Inferior parietal cortex (tissue), 1 donor: ENCODE measurements around the gene PLD1.
"Not testable (repeated sequence)": the region's sequence is repeated elsewhere in the genome, so short reads cannot be mapped to it uniquely, and the experiment has no call there.

Experiments
- DNase-seq: peaks from one replicate; pipeline ENCODE4 v3.0.0-alpha.2; 2016; ENCODE audit errors: extremely low spot score

The PLD1 gene

GRCh38 chr3:171699601-171700000, 110.7 kb downstream of the PLD1 start:
- DNase-seq = no peak

- no peak for DNase-seq
Measured at GRCh38 chr3:171696805-171697204, 113.5 kb downstream of the PLD1 start.

GRCh38 chr3:171695426-171695825, 114.9 kb downstream of the PLD1 start:
- no peak for DNase-seq

GRCh38 chr3:171694888-171695287, 115.4 kb downstream of the PLD1 start:
- DNase-seq = no peak

- not testable (repeated sequence) for DNase-seq
Measured at GRCh38 chr3:171692551-171692950, 117.7 kb downstream of the PLD1 start.

GRCh38 chr3:171691485-171691884, 118.8 kb downstream of the PLD1 start:
- DNase-seq = no peak

GRCh38 chr3:171690281-171690680, 120.0 kb downstream of the PLD1 start:
- DNase-seq = no peak

- no peak for DNase-seq
Measured at GRCh38 chr3:171688593-171688992, 121.7 kb downstream of the PLD1 start.

GRCh38 chr3:171688002-171688401, 122.3 kb downstream of the PLD1 start:
- no peak for DNase-seq

GRCh38 chr3:171687581-171687980, 122.7 kb downstream of the PLD1 start:
- no peak for DNase-seq

GRCh38 chr3:171687064-171687463, 123.2 kb downstream of the PLD1 start:
- no peak for DNase-seq

- no peak for DNase-seq
Measured at GRCh38 chr3:171685116-171685895, 125.0 kb downstream of the PLD1 start.

- DNase-seq = no peak
Measured at GRCh38 chr3:171684221-171684620, 126.1 kb downstream of the PLD1 start.

- DNase-seq = no peak
Measured at GRCh38 chr3:171682743-171683142, 127.5 kb downstream of the PLD1 start.

- no peak for DNase-seq
Measured at GRCh38 chr3:171680726-171681411, 129.4 kb downstream of the PLD1 start.

- DNase-seq = no peak
Measured at GRCh38 chr3:171678971-171679492, 131.3 kb downstream of the PLD1 start.

- no peak for DNase-seq
Measured at GRCh38 chr3:171677706-171678105, 132.6 kb downstream of the PLD1 start.

- no peak for DNase-seq
Measured at GRCh38 chr3:171676601-171677175, 133.6 kb downstream of the PLD1 start.

GRCh38 chr3:171673951-171674350, 136.3 kb downstream of the PLD1 start:
- no peak for DNase-seq

- DNase-seq = no peak
Measured at GRCh38 chr3:171672538-171672937, 137.7 kb downstream of the PLD1 start.

GRCh38 chr3:171672124-171672523, 138.2 kb downstream of the PLD1 start:
- DNase-seq = no peak

- DNase-seq = no peak
Measured at GRCh38 chr3:171671709-171672108, 138.6 kb downstream of the PLD1 start.

GRCh38 chr3:171666516-171666915, 143.8 kb downstream of the PLD1 start:
- DNase-seq = no peak
